GM06990 (cell line): Measurements from ENCODE around the gene POU6F1.

ENCODE experiments used
- DNase-seq: peaks from one replicate; pipeline ENCODE4 v3.0.0-alpha.2; 2011; ENCODE audit not compliant: insufficient read length; ENCODE audit errors: extremely low read depth
- H3K27me3 ChIP-seq: replicated peaks from 2 replicates; pipeline ENCODE4 v1.6.0; 2011; ENCODE audit warnings: low read length; ENCODE audit not compliant: control insufficient read depth, insufficient read depth
- H3K36me3 ChIP-seq: 2 replicates; pipeline ENCODE4 v1.5.1; 2011; ENCODE audit warnings: low read length; ENCODE audit not compliant: control insufficient read depth, insufficient read depth
- H3K4me3 ChIP-seq: replicated peaks from 2 replicates; pipeline ENCODE4 v1.5.1; 2011; ENCODE audit warnings: low read depth, mild to moderate bottlenecking, control low read depth, low read length
- CTCF ChIP-seq: IDR thresholded peaks from 2 replicates; pipeline ENCODE4 v1.5.1; 2011; ENCODE audit warnings: low read length, control low read depth, mild to moderate bottlenecking, inconsistent platforms; ENCODE audit not compliant: insufficient read depth, poor library complexity, severe bottlenecking

The POU6F1 gene

GRCh38 chr12:51187370-51187987 lies 30.4 kb downstream of the POU6F1 start:
- H3K27me3 ChIP-seq, result no peaks in the 10 kb centered on the region
- no peaks in the 10 kb centered on the region; the same call in 1 of the 2 replicates for H3K36me3 ChIP-seq
- no peak for TF ChIP-seq CTCF
- no peak for DNase-seq
- no peak overlapping the region for H3K4me3 ChIP-seq

GRCh38 chr12:51186465-51187085 lies 31.3 kb downstream of the POU6F1 start:
- H3K27me3 ChIP-seq, result no peaks in the 10 kb centered on the region
- H3K4me3 ChIP-seq, result no peak overlapping the region
- H3K36me3 ChIP-seq, result no peaks in the 10 kb centered on the region; the same call in 1 of the 2 replicates
- TF ChIP-seq CTCF, result no peak
- DNase-seq, result no peak

GRCh38 chr12:51185171-51185717 lies 32.6 kb downstream of the POU6F1 start:
- DNase-seq, result no peak
- Histone ChIP-seq H3K4me3 (no peak overlapping the region), H3K36me3 (no peaks in the 10 kb centered on the region; the same call in 1 of the 2 replicates), H3K27me3 (no peaks in the 10 kb centered on the region)
- no peak for TF ChIP-seq CTCF

- Histone ChIP-seq H3K4me3 (no peak overlapping the region), H3K36me3 (no peaks in the 10 kb centered on the region)
- TF ChIP-seq CTCF, result no peak
Measured at GRCh38 chr12:51183816-51184215, 34.0 kb downstream of the POU6F1 start.

GRCh38 chr12:51183349-51183748 lies 34.5 kb downstream of the POU6F1 start:
- Histone ChIP-seq H3K4me3 (no peak overlapping the region), H3K36me3 (no peaks in the 10 kb centered on the region), H3K27me3 (no peaks in the 10 kb centered on the region)
- no peak for TF ChIP-seq CTCF
- no peak for DNase-seq

More at GRCh38 chr12:51183816-51184215, 34.0 kb downstream of the POU6F1 start:
- no peak for DNase-seq
- no peaks in the 10 kb centered on the region for H3K27me3 ChIP-seq
